ENCODE results near the gene B3GALNT2.

DNA sequence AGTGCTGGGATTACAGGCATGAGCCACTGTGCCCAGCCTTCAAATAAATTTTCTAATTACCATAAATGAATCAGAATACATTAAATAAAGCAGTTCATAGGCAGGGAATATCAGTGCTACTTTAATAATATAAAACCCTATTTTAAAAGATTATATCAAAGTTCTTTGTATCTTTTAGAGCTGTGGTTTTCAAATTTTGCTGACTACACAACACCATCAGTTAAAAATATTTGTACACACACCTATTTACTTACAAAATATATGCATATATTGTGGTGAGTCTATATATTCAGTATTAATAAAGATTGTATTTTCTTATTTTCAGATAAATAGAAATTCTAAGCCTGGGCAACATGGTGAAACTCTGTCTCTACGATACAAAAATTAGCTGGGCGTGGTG is 18.7 kb downstream of the B3GALNT2 start:
- TF ChIP-seq FOXM1 (IDR thresholded peaks at IDR 0.05; ENCODE audit: borderline replicate concordance): no peak
- no peak for TF ChIP-seq BHLHE40 (IDR thresholded peaks at IDR 0.05; ENCODE audit: borderline replicate concordance)
- TF ChIP-seq ELF4 (IDR thresholded peaks at IDR 0.05): no peak
- TF ChIP-seq ARNT (IDR thresholded peaks at IDR 0.05): no peak
- TF ChIP-seq FOXK2 (IDR thresholded peaks at IDR 0.05): no peak
- TF ChIP-seq L3MBTL2 (conservative IDR thresholded peaks at IDR 0.05): no peak
- TF ChIP-seq SUZ12 (IDR thresholded peaks at IDR 0.05): no peak
- no peak for TF ChIP-seq CTBP1 (IDR thresholded peaks at IDR 0.05; ENCODE audit: borderline replicate concordance)
- no peak for TF ChIP-seq NFRKB (IDR thresholded peaks at IDR 0.05)
- TF ChIP-seq SP1 (IDR thresholded peaks at IDR 0.05): no peak
- no peak for TF ChIP-seq ZNF384 (IDR thresholded peaks at IDR 0.05)
- TF ChIP-seq HDGF (IDR thresholded peaks at IDR 0.05; ENCODE audit: borderline replicate concordance): no peak

Measured in HEK293T (cell line).